Ishikawa (cell line): ENCODE data around the gene ADGRB2.

Source experiments
- CEBPB ChIP-seq: IDR thresholded peaks from 2 replicates; pipeline ENCODE4 v1.6.1; 2012
- CREB1 ChIP-seq: IDR thresholded peaks from 2 replicates; pipeline ENCODE4 v1.6.1; 2012; ENCODE audit warnings: low read depth
- EGR1 ChIP-seq: IDR thresholded peaks from 2 replicates; pipeline ENCODE4 v1.6.1; 2012
- EP300 ChIP-seq: IDR thresholded peaks from 2 replicates; pipeline ENCODE4 v1.6.1; 2012; ENCODE audit warnings: borderline replicate concordance
- FOXM1 ChIP-seq: IDR thresholded peaks from 2 replicates; pipeline ENCODE4 v1.6.1; 2012; ENCODE audit warnings: low read depth, borderline replicate concordance
- MAX ChIP-seq: IDR thresholded peaks from 2 replicates; pipeline ENCODE4 v1.6.1; 2012
- NFIC ChIP-seq: IDR thresholded peaks from 2 replicates; pipeline ENCODE4 v1.6.1; 2012
- RAD21 ChIP-seq: IDR thresholded peaks from 2 replicates; pipeline ENCODE4 v1.6.1; 2012; ENCODE audit warnings: low read depth
- REST ChIP-seq: IDR thresholded peaks from 2 replicates; pipeline ENCODE4 v1.6.1; 2012; ENCODE audit warnings: low read depth, mild to moderate bottlenecking
- TAF1 ChIP-seq: IDR thresholded peaks from 2 replicates; pipeline ENCODE4 v1.6.1; 2012; ENCODE audit warnings: low read depth, mild to moderate bottlenecking
- TCF12 ChIP-seq: IDR thresholded peaks from 2 replicates; pipeline ENCODE4 v1.6.1; 2012; ENCODE audit warnings: low read depth
- TEAD4 ChIP-seq: IDR thresholded peaks from 2 replicates; pipeline ENCODE4 v1.6.1; 2012
- USF1 ChIP-seq: IDR thresholded peaks from 2 replicates; pipeline ENCODE4 v1.6.1; 2012
- YY1 ChIP-seq: IDR thresholded peaks from 2 replicates; pipeline ENCODE4 v1.6.1; 2012; ENCODE audit warnings: low read depth
- ZBTB7A ChIP-seq: IDR thresholded peaks from 2 replicates; pipeline ENCODE4 v1.6.1; 2012; ENCODE audit warnings: low read depth

ADGRB2 gene

GRCh38 chr1:31761883-31762282 is 2.3 kb downstream of the ADGRB2 start:
- TF ChIP-seq EGR1 (no peak), REST (no peak), ZBTB7A (no peak), EP300 (no peak), CEBPB (no peak), FOXM1 (no peak), CREB1 (no peak), MAX (no peak), YY1 (no peak), NFIC (no peak)

GRCh38 chr1:31760471-31761470 is 3.4 kb downstream of the ADGRB2 start:
- TF ChIP-seq TEAD4 = no peak
- peak; percentile 93; the same call in 1 of the 2 replicates for TF ChIP-seq ZBTB7A
- no peak for TF ChIP-seq TAF1

- TF ChIP-seq TCF12 (no peak), YY1 (no peak), TEAD4 (no peak), MAX (no peak), CREB1 (no peak), NFIC (no peak), EGR1 (no peak), RAD21 (no peak), EP300 (no peak), FOXM1 (no peak), USF1 (no peak), TAF1 (no peak), CEBPB (no peak), ZBTB7A (no peak), REST (no peak)
Observed at GRCh38 chr1:31759298-31760023, 4.7 kb downstream of the ADGRB2 start.

- TF ChIP-seq REST (no peak), EP300 (no peak), CREB1 (no peak), NFIC (no peak), TAF1 (no peak), EGR1 (no peak), TEAD4 (no peak), RAD21 (no peak), YY1 (no peak), TCF12 (no peak), CEBPB (no peak), MAX (no peak), USF1 (no peak), FOXM1 (no peak), ZBTB7A (no peak)
Observed at GRCh38 chr1:31758823-31759222, 5.3 kb downstream of the ADGRB2 start.
